Bronchial epithelial cell (primary cell): ENCODE results near the gene MYL9. TPM values are rescaled to one million over a fixed set of nuclear protein-coding genes. Genes with fewer than 3 reads are reported as not detected.
A peak's percentile ranks its signal among the peaks of the same experiment; 100 is the strongest.

Experiments used
- DNase-seq: peaks from one replicate; pipeline ENCODE4 v3.0.0-alpha.2; 2010; ENCODE audit warnings: low read depth
- FAIRE-seq: peaks from 2 replicates; lab custom pipeline; 2011; peaks lifted over from hg19 to GRCh38; lab: Jason Lieb, UNC
- H3K27me3 ChIP-seq: 2 replicates; pipeline ENCODE4 v1.5.1; 2011; ENCODE audit warnings: low read length; ENCODE audit not compliant: control insufficient read depth, insufficient read depth
- H3K36me3 ChIP-seq: 2 replicates; pipeline ENCODE4 v1.5.1; 2011; ENCODE audit warnings: low read length; ENCODE audit not compliant: control insufficient read depth, insufficient read depth
- H3K4me3 ChIP-seq: 2 replicates; pipeline ENCODE4 v1.5.1; 2011; ENCODE audit warnings: mild to moderate bottlenecking, low read depth, low read length, control low read depth
- total RNA-seq: library from RNA; depleted of rRNA; stranded (reverse); fragments of >200 nt; gene quantifications from 2 replicates; pipeline ENCODE4 v1.2.1, GENCODE V29; 2014
- TF ChIP-seq, protein P1 (sequence below): IDR thresholded peaks from 2 replicates; pipeline ENCODE4 v1.5.1; 2011; ENCODE audit warnings: mild to moderate bottlenecking, moderate library complexity, low read length, control low read depth, inconsistent platforms; ENCODE audit not compliant: insufficient read depth, severe bottlenecking

Gene MYL9
- total RNA-seq, 1 donor from 2014 or later = 0.53 TPM

DNA sequence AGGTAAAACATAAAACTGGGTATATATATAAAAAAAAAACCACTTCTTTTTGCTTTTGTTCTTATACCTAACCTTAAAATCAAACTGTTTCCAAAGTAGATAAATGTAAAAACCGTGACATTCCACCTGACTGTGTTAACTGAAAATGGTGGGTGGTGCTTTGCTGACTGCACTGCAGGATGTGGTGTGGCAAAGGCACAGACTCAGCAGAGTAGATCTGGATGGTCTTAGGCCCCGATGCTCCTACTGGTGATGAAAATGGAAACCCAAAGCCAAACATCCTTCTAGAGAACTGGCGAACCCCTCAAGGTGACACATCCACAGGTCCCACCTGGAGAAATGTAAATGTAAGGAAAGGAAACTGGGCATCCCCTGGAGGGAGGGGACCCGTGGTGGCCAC lies 41.0 kb downstream of the MYL9 start:
- TF ChIP-seq, protein P1, sequence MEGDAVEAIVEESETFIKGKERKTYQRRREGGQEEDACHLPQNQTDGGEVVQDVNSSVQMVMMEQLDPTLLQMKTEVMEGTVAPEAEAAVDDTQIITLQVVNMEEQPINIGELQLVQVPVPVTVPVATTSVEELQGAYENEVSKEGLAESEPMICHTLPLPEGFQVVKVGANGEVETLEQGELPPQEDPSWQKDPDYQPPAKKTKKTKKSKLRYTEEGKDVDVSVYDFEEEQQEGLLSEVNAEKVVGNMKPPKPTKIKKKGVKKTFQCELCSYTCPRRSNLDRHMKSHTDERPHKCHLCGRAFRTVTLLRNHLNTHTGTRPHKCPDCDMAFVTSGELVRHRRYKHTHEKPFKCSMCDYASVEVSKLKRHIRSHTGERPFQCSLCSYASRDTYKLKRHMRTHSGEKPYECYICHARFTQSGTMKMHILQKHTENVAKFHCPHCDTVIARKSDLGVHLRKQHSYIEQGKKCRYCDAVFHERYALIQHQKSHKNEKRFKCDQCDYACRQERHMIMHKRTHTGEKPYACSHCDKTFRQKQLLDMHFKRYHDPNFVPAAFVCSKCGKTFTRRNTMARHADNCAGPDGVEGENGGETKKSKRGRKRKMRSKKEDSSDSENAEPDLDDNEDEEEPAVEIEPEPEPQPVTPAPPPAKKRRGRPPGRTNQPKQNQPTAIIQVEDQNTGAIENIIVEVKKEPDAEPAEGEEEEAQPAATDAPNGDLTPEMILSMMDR = no peak
- peaks cover 9% of the 10 kb centered on the region for H3K36me3 ChIP-seq
- H3K27me3 ChIP-seq = no peaks in the 10 kb centered on the region
- no peak for DNase-seq
- FAIRE-seq = no peak
- no peak overlapping the region for H3K4me3 ChIP-seq

GRCh38 chr20:36582821-36583220 lies 41.5 kb downstream of the MYL9 start:
- no peak for DNase-seq
- H3K27me3 ChIP-seq = no peaks in the 10 kb centered on the region
- TF ChIP-seq, protein P1 = no peak
- H3K4me3 ChIP-seq = no peak overlapping the region
- no peak for FAIRE-seq
- peaks cover 9% of the 10 kb centered on the region for H3K36me3 ChIP-seq

GRCh38 chr20:36584018-36584481 lies 42.7 kb downstream of the MYL9 start:
- Histone ChIP-seq H3K4me3 (no peak overlapping the region), H3K36me3 (peaks cover 9% of the 10 kb centered on the region), H3K27me3 (no peaks in the 10 kb centered on the region)
- FAIRE-seq (no peak), DNase-seq (no peak)
- TF ChIP-seq, protein P1 = no peak

GRCh38 chr20:36585410-36586125 lies 44.2 kb downstream of the MYL9 start:
- peak; percentile 90 for DNase-seq
- no peak for FAIRE-seq
- H3K4me3 ChIP-seq = no peak overlapping the region
- TF ChIP-seq, protein P1 = no peak
- peaks cover 3% of the 10 kb centered on the region for H3K36me3 ChIP-seq
- H3K27me3 ChIP-seq = no peaks in the 10 kb centered on the region

- no peak for FAIRE-seq
- Histone ChIP-seq H3K27me3 (no peaks in the 10 kb centered on the region), H3K36me3 (peaks cover 1% of the 10 kb centered on the region)
Observed at GRCh38 chr20:36587388-36588070, 46.2 kb downstream of the MYL9 start.

More at GRCh38 chr20:36587388-36588070, 46.2 kb downstream of the MYL9 start:
- TF ChIP-seq, protein P1 = no peak
- no peak for DNase-seq
- H3K4me3 ChIP-seq = no peak overlapping the region
